ENCODE measurements around the gene KLK14. TPM values are rescaled to one million over a fixed set of nuclear protein-coding genes. Genes with fewer than 3 reads are reported as not detected.

The KLK14 gene
- total RNA-seq, 1 donor, result 0.10 TPM

DNA sequence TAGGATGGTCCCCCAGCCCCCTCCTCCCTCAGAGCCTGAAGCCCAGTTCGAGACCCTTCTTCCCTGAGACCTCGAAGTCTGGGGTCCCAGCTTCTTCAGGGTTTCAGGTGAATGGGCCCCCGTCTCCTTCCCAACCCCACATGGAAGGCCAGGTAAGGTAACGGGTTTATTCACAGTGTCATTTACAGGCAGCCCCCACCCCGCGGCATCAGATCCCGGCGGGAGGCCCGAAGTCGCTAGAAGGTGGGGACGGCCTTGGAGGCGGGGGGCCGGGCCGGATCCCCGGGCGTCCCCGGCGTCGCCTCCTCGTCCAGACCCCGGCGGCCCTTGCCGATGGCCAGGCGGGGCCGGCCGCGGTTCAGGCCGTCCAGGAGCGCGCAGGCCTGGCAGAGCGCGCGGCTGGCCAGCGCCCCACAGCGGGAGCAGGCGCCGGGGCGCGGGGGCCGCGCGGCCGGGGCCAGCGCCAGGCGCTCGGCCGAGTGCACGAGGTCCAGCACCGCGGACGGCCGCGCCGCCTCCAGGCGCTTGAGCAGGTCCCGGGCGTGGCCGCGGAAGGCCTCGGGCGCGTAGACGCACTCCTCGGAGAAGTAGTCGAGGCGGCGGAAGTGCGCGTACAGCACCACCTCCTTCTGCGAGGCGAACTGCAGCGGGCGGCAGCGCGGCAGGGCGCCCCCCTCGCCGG, 15.8 kb upstream of the KLK14 start:
- Histone ChIP-seq H3K9me3 (ENCODE audit: low read depth, low read length) (no peaks in the 10 kb centered on the region), H3K4me1 (ENCODE audit: insufficient read depth, low read length) (peaks cover 9% of the 10 kb centered on the region), H3K27me3 (ENCODE audit: insufficient read depth, low read length) (no peaks in the 10 kb centered on the region), H3K4me3 (ENCODE audit: low read length) (no peak overlapping the region)

DNA sequence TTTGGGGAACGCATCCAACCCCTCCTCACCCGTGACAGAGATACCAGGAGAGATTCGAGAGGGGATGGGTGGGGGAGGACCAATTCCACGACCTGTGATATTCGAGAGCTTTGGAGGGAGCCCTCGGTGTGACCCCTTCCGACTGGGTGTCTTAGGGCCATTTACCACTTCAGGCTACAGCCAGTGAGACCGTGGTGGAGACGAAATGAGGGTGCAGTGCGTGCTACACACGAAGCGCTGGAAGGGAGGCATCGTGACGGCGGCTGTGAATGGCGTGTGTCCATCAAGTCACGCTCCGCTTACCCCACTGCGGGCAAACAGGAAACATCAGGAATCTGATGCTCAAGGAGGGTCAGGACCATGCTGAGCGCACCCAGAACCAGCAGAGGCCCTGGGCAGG, 15.1 kb upstream of the KLK14 start:
- Histone ChIP-seq H3K27me3 (ENCODE audit: insufficient read depth, low read length) (no peaks in the 10 kb centered on the region), H3K4me3 (ENCODE audit: low read length) (no peak overlapping the region)

DNA sequence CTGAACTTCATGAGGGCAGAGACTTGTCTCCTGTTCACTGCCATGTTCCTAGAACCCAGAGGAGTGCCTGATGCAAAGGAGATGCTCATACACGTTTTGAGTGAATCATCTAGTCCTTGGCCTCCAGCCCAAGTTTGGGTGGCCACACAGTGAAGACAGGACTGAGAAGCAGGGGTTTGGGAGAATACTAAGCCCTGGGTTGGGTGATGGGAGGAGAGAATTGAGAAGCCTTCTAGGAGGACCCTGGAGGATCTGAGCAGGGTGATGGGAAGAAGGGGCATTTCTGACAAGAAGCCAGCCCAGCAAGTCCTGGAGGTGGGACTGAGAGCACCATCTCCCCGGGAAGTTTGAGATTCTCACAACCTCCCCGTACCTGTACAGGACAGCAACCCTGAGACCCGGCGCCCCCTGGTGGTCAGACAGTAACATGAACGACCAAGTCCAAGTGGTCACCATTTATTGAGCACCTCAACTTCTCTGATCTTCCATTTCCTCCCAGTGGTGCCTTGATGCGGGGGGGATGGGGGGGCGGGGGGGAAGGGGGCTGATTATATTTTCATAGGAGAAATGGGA, 14.6 kb upstream of the KLK14 start:
- no peaks in the 10 kb centered on the region for H3K9me3 ChIP-seq (ENCODE audit: low read depth, low read length)
- no peaks in the 10 kb centered on the region for H3K27me3 ChIP-seq (ENCODE audit: insufficient read depth, low read length)
- peaks cover 9% of the 10 kb centered on the region for H3K4me1 ChIP-seq (ENCODE audit: insufficient read depth, low read length)
- no peak overlapping the region for H3K4me3 ChIP-seq (ENCODE audit: low read length)

More for the DNA sequence above, 15.1 kb upstream of the KLK14 start:
- no peaks in the 10 kb centered on the region for H3K9me3 ChIP-seq (ENCODE audit: low read depth, low read length)
- H3K4me1 ChIP-seq (ENCODE audit: insufficient read depth, low read length), result peaks cover 9% of the 10 kb centered on the region

GRCh38 chr19:51096473-51097165, 13.9 kb upstream of the KLK14 start:
- Histone ChIP-seq H3K9me3 (ENCODE audit: low read depth, low read length) (no peaks in the 10 kb centered on the region), H3K27me3 (ENCODE audit: insufficient read depth, low read length) (no peaks in the 10 kb centered on the region), H3K4me3 (ENCODE audit: low read length) (no peak overlapping the region), H3K4me1 (ENCODE audit: insufficient read depth, low read length) (peaks cover 9% of the 10 kb centered on the region)

DNA sequence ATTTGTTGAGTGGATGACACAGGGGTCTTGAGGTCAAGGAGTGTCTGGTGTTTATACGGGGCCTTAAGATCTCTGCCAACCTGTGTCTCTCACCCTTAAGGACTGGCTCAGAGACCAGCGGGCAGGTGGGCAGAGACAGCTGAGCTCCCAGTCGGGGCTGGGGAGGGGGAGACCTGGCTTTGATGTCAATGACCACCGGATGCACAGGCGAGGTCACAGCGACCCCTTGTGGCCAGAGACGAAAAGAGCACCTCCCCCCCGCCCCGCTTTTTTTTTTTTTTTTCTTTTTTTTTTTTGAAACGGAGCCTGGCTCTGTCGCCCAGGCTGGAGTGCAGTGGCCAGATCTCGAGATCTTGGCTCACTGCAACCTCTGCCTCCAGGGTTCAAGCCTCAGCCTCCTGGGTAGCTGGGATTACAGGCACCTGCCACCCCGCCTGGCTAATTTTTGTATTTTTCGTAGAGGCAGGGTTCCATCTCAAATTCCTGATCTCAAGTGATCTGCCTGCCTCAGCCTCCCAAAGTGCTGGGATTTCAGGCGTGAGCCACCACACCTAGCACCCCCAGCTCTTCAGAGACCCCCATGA, 12.1 kb upstream of the KLK14 start:
- H3K27me3 ChIP-seq (ENCODE audit: insufficient read depth, low read length), result no peaks in the 10 kb centered on the region
- peaks cover 9% of the 10 kb centered on the region for H3K4me1 ChIP-seq (ENCODE audit: insufficient read depth, low read length)
- H3K4me3 ChIP-seq (ENCODE audit: low read length), result no peak overlapping the region
- no peaks in the 10 kb centered on the region for H3K9me3 ChIP-seq (ENCODE audit: low read depth, low read length)

DNA sequence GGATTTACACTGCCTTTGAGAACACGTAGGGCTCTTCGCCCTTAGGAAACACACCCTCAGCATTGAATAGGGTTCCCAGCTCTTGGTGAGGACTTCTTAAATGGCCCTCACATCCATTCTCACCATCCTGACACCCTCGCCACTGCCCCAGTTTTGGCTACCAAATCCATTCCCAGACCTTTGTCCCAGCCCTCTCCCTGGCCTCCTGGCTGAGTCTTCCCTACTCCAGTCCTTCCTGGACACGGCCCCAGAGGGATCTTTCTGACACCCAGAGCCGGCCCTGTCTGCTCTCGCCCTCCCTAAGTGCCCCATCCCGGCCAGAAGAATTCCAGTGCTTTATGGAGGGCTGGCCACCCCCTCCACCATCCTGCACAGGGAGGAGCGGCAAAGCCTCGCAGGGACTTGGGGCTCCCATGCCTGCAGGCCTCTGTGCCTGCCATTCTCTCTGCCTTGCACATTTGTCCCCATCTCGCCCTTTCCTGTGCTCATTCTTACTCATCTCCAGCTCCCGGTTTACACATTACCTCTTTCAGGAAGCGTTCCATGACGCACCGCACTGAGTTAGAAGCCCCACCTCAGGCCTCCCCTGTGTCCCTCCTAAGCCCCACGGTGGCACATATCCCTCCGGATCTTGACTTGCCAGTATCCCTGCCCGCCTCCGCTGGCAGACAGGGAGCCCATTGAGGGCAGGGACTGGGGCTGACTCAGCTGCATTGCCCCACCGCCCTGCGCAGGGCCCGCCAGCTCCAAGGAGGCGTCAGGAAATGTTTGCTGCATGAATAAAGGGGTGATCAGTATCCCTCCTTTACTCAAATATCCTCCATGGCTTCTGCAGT, 11.0 kb upstream of the KLK14 start:
- no peaks in the 10 kb centered on the region for H3K27me3 ChIP-seq (ENCODE audit: insufficient read depth, low read length)
- peaks cover 9% of the 10 kb centered on the region for H3K4me1 ChIP-seq (ENCODE audit: insufficient read depth, low read length)
- no peaks in the 10 kb centered on the region for H3K9me3 ChIP-seq (ENCODE audit: low read depth, low read length)
- no peak overlapping the region for H3K4me3 ChIP-seq (ENCODE audit: low read length)

GRCh38 chr19:51093101-51093500, 10.4 kb upstream of the KLK14 start:
- Histone ChIP-seq H3K9me3 (ENCODE audit: low read depth, low read length) (no peaks in the 10 kb centered on the region), H3K27me3 (ENCODE audit: insufficient read depth, low read length) (no peaks in the 10 kb centered on the region), H3K4me1 (ENCODE audit: insufficient read depth, low read length) (peaks cover 9% of the 10 kb centered on the region), H3K4me3 (ENCODE audit: low read length) (no peak overlapping the region)

DNA sequence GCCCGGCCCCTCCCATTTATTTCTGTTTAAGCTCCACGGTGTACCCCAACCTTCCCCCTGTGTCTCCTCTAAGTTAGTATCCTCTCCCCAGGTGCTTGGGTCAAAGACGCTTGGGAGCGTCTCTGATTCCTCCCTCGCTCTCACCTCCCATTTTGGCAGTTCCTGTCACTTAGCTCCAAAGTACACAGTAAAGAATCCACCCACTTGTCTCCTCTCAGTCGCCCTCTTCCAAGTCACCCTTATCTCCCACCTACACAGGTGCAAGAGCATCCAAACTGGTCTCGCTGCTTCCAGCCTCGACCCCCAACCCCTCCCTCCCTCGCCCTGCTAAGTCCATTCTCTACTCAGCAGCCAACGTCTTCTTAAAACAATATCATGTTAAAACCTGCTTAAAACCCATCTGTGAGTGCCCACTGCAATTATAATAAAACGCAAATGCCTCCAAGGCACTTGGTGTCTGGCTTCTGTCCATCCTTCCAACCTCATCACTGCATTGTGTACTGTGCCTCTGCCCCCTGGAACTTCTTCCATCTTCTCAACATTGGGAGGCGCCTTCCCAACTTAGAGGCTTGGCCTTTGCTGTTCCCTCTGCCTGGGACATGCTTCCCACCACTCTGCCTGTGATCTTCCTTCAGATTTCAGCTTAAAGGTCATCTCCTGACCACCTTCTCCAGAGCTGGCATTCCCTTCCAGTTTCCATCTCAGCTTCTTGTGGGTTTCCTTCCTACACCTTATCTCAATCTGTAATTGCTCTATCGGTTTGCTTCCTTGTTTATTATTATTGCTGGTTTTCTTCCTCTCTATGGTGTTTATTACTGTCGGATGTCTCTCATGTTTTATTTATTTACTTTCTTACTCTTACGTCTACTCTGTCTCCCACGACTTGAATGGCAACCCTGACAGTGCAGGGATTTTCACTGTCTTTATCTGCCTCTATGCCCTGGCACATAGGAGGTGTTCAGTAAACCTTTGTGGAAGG, 9.5 kb upstream of the KLK14 start:
- no peak overlapping the region for H3K4me3 ChIP-seq (ENCODE audit: low read length)
- H3K4me1 ChIP-seq (ENCODE audit: insufficient read depth, low read length), result peaks cover 7% of the 10 kb centered on the region
- H3K27me3 ChIP-seq (ENCODE audit: insufficient read depth, low read length), result no peaks in the 10 kb centered on the region
- no peaks in the 10 kb centered on the region for H3K9me3 ChIP-seq (ENCODE audit: low read depth, low read length)

GRCh38 chr19:51091126-51091525, 8.4 kb upstream of the KLK14 start:
- Histone ChIP-seq H3K4me1 (ENCODE audit: insufficient read depth, low read length) (no peaks in the 10 kb centered on the region), H3K27me3 (ENCODE audit: insufficient read depth, low read length) (no peaks in the 10 kb centered on the region), H3K9me3 (ENCODE audit: low read depth, low read length) (no peaks in the 10 kb centered on the region), H3K4me3 (ENCODE audit: low read length) (no peak overlapping the region)

- no peak overlapping the region for H3K4me3 ChIP-seq (ENCODE audit: low read length)
- H3K4me1 ChIP-seq (ENCODE audit: insufficient read depth, low read length), result no peaks in the 10 kb centered on the region
- H3K9me3 ChIP-seq (ENCODE audit: low read depth, low read length), result no peaks in the 10 kb centered on the region
Measured at GRCh38 chr19:51090471-51090870, 7.8 kb upstream of the KLK14 start.

DNA sequence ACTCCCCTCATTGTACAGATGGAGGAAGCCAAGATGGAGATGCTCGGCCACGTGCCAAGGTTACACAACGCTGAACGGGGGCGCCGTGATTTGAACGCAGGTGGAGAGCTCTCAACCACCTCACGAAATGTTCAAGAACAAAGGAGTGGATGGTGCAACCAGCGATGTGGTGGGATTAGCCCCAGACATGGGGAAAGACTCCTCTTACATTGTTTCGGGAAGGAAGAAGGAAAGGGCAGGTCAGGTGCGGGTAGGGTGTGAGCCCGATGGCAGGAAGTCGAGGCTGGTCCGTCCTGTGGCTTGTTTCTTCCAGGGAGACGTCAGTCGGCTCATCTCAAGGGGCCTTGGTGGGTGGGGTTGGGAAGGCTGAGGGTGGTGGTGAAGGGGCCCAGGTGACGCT, 7.1 kb upstream of the KLK14 start:
- Histone ChIP-seq H3K9me3 (ENCODE audit: low read depth, low read length) (no peaks in the 10 kb centered on the region), H3K27me3 (ENCODE audit: insufficient read depth, low read length) (no peaks in the 10 kb centered on the region), H3K4me1 (ENCODE audit: insufficient read depth, low read length) (no peaks in the 10 kb centered on the region), H3K4me3 (ENCODE audit: low read length) (no peak overlapping the region)

More at GRCh38 chr19:51090471-51090870, 7.8 kb upstream of the KLK14 start:
- no peaks in the 10 kb centered on the region for H3K27me3 ChIP-seq (ENCODE audit: insufficient read depth, low read length)

DNA sequence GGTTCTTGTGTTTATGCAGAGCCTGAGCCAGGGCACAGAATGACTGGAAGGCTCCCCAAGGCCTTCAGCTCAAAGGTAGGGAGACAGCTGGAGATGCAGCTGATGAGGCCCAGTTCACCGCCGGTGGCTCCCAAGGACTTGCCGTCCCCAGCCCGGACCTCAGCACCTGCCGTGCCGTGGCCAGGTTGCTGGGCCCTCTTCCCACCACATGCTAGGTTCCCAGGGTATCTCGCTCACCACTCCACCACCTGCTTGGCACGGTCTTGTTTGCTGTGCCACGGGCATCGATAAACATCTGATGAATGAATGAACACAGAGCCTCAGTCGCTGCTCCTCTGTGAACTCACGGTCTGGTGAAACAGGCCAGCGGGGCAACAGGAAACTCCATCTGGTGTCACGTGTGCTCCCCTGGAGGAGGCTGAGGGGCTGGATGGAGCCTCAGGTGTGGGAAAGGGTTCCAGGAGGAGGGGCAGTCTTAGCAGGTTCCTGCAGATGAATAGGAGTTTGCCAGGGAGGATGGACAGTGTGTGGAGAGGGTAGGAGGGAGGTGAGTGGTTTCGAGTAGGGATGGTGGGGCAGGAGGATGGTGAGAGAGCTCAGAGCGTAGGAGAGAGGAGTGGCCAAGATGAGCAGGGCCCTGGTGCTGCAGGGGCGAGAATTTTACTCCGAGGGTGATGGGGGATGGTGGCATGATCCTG, 3.6 kb upstream of the KLK14 start:
- no peak overlapping the region for H3K4me3 ChIP-seq (ENCODE audit: low read length)
- no peaks in the 10 kb centered on the region for H3K9me3 ChIP-seq (ENCODE audit: low read depth, low read length)
- no peaks in the 10 kb centered on the region for H3K4me1 ChIP-seq (ENCODE audit: insufficient read depth, low read length)
- H3K27me3 ChIP-seq (ENCODE audit: insufficient read depth, low read length), result no peaks in the 10 kb centered on the region

DNA sequence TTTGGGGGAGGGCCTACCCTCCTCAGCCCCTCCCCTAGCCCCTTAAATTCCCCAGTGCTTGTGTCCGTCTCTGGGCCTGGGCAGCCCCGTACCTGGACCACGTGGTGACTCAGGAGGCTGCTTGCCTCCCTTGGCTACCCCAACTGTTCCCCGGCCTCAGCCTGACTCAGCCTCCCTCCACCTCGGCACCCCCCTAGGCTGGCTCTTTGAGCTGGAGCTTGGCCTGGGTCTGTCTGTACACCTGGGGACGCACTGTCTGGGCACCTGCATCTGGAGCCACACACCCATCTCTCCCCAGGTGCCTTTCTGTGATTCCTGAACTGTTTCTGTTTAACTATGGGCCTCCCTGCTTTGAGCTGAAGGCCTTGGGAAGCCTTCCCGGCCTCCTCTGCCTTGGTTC, 1.8 kb upstream of the KLK14 start:
- Histone ChIP-seq H3K9me3 (ENCODE audit: low read depth, low read length) (no peaks in the 10 kb centered on the region), H3K27me3 (ENCODE audit: insufficient read depth, low read length) (no peaks in the 10 kb centered on the region), H3K4me1 (ENCODE audit: insufficient read depth, low read length) (no peaks in the 10 kb centered on the region), H3K4me3 (ENCODE audit: low read length) (no peak overlapping the region)
